Measurements from ENCODE around the gene HLA-F. TPM values are rescaled to one million over a fixed set of nuclear protein-coding genes. Genes with fewer than 3 reads are reported as not detected.
A peak's percentile ranks its signal among the peaks of the same experiment; 100 is the strongest.

Gene HLA-F
- total RNA-seq, 1 experiment from 2014 or later, result 16.9 TPM

GRCh38 chr6:29723666-29724588 lies 693 bp downstream of the HLA-F start:
- peak overlapping the region; percentile 65 for H3K27ac Mint-ChIP-seq (ENCODE audit: low read depth, unreplicated experiment)
- no peak for TF ChIP-seq CTCF (IDR thresholded peaks at IDR 0.05; ENCODE audit: unreplicated experiment)
- no peaks in the 10 kb centered on the region for H3K36me3 Mint-ChIP-seq (ENCODE audit: insufficient read depth, unreplicated experiment)
- peak overlapping the region; percentile 79 for H3K4me3 Mint-ChIP-seq (ENCODE audit: unreplicated experiment)
- ChIA-PET CTCF (interaction anchor here (0.6 kb wide), 1 partner anchor 30 kb away, joined by 3 read pairs; no protein-coding TSS in a partner anchor), POLR2A (interaction anchor here (0.6 kb wide), 1 partner anchor 25 kb away, joined by 4 read pairs; no protein-coding TSS in a partner anchor)
- no peaks in the 10 kb centered on the region for H3K9me3 Mint-ChIP-seq (ENCODE audit: unreplicated experiment)
- intact Hi-C loops (cut with micrococcal nuclease), result no loop called here
- no peak for DNase-seq (ENCODE audit: unreplicated experiment)
- H3K27me3 Mint-ChIP-seq (ENCODE audit: insufficient read depth, unreplicated experiment), result no peaks in the 10 kb centered on the region
- TSS peak; percentile 52 for BruUV-seq (replicated peaks)
- H3K4me1 Mint-ChIP-seq (ENCODE audit: insufficient read depth, unreplicated experiment), result peaks cover 5% of the 10 kb centered on the region

- Mint-ChIP-seq H3K4me1 (ENCODE audit: insufficient read depth, unreplicated experiment) (peaks cover 5% of the 10 kb centered on the region), H3K36me3 (ENCODE audit: insufficient read depth, unreplicated experiment) (no peaks in the 10 kb centered on the region), H3K4me3 (ENCODE audit: unreplicated experiment) (peak overlapping the region; percentile 79), H3K27me3 (ENCODE audit: insufficient read depth, unreplicated experiment) (no peaks in the 10 kb centered on the region), H3K27ac (ENCODE audit: low read depth, unreplicated experiment) (no peak overlapping the region), H3K9me3 (ENCODE audit: unreplicated experiment) (no peaks in the 10 kb centered on the region)
- BruUV-seq (replicated peaks), result no TSS peak
- TF ChIP-seq CTCF (IDR thresholded peaks at IDR 0.05; ENCODE audit: unreplicated experiment), result no peak
- intact Hi-C loops (cut with micrococcal nuclease), result no loop called here
- no peak for DNase-seq (ENCODE audit: unreplicated experiment)
- ChIA-PET CTCF (interaction anchor here (0.6 to 3.8 kb wide), 8 partner anchors 13 to 109 kb away, joined by 3 to 18 read pairs (median 6); no protein-coding TSS in a partner anchor), POLR2A (interaction anchor here (0.6 to 0.8 kb wide), 2 partner anchors 11 to 25 kb away, joined by 3 read pairs; no protein-coding TSS in a partner anchor)
These were observed 2.0 kb downstream of the HLA-F start for GRCh38 chr6:29724937-29725869.

GRCh38 chr6:29726001-29726400 lies 2.8 kb downstream of the HLA-F start:
- POLR2A ChIA-PET, result interaction anchor here (1.1 kb wide), 1 partner anchor 12 kb away, joined by 6 read pairs; no protein-coding TSS in a partner anchor
- Mint-ChIP-seq H3K27me3 (ENCODE audit: insufficient read depth, unreplicated experiment) (no peaks in the 10 kb centered on the region), H3K36me3 (ENCODE audit: insufficient read depth, unreplicated experiment) (no peaks in the 10 kb centered on the region), H3K4me3 (ENCODE audit: unreplicated experiment) (no peak overlapping the region), H3K4me1 (ENCODE audit: insufficient read depth, unreplicated experiment) (peaks cover 5% of the 10 kb centered on the region), H3K27ac (ENCODE audit: low read depth, unreplicated experiment) (no peak overlapping the region), H3K9me3 (ENCODE audit: unreplicated experiment) (no peaks in the 10 kb centered on the region)
- intact Hi-C loops (cut with micrococcal nuclease), result no loop called here
- DNase-seq (ENCODE audit: unreplicated experiment), result no peak
- CTCF ChIA-PET, result interaction anchor here (0.6 to 3.8 kb wide), 8 partner anchors 12 to 109 kb away, joined by 3 to 18 read pairs (median 10); no protein-coding TSS in a partner anchor
- TF ChIP-seq CTCF (IDR thresholded peaks at IDR 0.05; ENCODE audit: unreplicated experiment), result no peak
- no TSS peak for BruUV-seq (replicated peaks)
